ENCODE results near the gene KANK3.
A peak's percentile ranks its signal among the peaks of the same experiment; 100 is the strongest.
"Not testable (repeated sequence)": the region's sequence is repeated elsewhere in the genome, so short reads cannot be mapped to it uniquely, and the experiment has no call there.

Gene KANK3

DNA sequence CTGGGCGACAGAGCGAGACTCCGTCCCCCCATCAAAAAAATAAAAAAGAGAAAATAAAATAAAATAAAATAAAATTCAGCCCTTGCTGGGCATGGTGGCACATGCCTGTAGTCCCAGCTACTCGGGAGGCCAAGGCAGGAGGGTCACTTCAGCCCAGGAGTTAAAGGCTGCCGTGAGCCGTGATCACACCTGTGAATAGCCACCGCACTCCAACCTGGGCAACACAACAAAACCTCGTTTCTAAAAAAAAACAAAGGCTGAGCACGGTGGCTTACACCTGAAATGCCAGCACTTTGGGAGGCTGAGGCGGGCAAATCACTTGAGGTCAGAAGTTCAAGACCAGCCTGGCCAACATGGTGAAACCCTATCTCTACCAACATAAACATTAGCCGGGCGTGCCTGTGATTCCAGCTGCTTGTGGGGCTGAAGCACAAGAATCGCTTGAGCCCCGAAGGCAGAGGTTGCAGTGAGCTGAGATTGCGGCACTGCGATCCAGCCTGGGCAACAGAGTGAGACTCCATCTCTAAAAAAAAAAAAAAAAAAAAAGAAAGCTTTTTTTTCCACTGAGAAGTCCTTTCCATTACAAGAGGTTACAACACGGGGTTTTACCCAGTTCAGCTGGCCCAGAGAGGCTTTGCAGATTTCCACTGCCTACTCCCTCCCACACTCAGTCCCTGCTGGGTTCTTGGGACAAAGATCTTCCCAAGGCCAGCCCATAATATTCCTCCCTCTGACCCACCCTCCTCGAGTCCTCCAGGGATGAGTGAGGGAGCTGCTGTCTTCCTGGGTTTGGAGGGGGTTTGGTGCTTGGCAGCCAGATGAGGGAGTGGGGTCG lies 27.3 kb upstream of the KANK3 start:
- no peak for DNase-seq

GRCh38 chr19:8367327-8368001 lies 24.4 kb upstream of the KANK3 start:
- peak; percentile 98 for DNase-seq

GRCh38 chr19:8366961-8367326 lies 23.9 kb upstream of the KANK3 start:
- DNase-seq: peak; percentile 13

DNA sequence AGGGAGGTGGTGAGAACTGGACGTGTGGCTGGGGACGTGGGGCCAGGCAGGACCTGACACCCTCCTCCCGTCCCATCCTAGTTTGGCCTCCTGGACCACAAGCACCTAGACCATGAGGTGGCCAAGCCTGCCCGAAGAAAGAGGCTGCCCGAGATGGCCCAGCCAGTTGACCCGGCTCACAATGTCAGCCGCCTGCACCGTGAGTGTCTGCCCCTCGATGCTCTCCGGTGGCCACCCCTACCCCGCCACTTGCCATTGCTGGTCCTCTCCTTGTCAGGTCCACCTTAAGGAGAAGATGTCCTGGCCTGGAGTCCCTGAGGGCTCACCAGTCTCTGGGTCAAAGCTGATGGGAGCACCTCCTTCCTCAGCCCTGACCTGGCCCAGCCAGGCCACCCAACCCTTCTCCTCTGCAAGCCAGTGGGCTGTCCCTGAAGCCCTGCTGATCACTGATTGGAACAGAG lies 23.1 kb upstream of the KANK3 start:
- no peak for DNase-seq

DNA sequence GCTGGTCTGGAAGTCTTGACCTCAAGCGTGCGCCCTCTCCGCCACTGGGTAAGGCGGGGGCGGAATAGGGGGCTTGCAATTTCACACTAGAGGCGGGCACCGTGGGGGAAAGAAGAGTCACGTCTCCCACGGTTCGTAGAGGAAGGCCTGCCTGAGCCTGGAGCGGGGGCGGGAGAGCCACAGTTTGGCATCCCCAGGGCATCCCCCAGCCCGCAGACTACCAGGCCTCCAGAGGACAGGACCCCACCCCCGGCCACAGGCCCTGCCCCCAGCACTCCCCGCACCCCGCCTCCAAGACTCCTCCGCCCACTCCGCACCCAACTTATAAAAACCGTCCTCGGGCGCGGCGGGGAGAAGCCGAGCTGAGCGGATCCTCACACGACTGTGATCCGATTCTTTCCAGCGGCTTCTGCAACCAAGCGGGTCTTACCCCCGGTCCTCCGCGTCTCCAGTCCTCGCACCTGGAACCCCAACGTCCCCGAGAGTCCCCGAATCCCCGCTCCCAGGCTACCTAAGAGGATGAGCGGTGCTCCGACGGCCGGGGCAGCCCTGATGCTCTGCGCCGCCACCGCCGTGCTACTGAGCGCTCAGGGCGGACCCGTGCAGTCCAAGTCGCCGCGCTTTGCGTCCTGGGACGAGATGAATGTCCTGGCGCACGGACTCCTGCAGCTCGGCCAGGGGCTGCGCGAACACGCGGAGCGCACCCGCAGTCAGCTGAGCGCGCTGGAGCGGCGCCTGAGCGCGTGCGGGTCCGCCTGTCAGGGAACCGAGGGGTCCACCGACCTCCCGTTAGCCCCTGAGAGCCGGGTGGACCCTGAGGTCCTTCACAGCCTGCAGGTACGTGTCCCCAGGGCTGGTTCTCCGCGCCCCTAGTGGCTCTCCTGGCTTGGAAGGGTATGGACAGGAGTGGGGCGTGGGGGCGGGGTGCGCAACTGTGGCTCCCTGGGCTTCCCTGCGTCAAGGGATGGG lies 21.0 kb upstream of the KANK3 start, which contains the start of gene ANGPTL4:
Gene ANGPTL4, plus strand, starts transcription at position 353 of the 969 bp plus-strand sequence. Its CDS starts 167 bp downstream, at position 520.
- peak; percentile 63 for DNase-seq

DNA sequence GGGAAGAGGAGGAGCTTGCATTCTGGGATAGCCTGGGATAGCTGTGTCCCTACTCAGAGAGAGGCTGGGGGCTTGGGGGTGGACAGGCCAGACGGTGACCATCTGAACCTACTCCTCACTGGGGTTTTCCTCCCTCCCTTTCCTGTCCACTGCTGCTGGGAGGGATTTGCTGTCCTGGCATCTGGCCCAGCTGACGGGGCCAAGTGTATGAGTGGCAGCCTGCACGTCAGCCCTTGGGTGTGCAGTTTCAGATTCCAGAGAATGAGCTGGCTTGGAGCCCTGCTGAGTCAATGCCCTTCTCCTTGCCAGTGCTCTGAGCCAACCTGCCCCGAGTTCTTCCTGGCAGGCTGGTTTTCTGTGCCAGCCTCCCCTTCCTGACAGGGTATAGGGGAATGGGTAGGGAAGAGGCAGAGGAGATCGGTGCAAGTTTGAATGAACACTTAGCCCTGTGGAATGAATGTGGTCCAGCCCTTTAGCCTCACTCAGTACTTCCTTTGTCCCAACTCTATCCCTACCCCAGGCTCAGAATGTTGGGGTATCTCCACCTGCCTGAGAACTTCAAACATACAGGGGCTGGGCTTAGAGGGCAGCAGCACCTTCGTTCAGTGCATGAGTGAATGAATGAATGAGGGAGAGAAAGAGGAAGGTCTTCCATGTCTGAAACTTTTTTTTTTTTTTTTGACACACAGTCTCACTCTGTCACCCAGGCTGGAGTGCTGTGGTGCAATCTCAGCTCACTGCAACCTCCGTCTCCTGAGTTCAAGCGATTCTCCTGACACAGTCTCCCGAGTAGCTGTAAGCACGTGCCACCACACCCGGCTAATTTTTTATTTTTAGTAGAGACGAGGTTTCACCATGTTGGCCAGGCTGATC lies 19.1 kb upstream of the KANK3 start:
- DNase-seq: peak; percentile 95

- DNase-seq: no peak
Observed at GRCh38 chr19:8360196-8360595, 17.1 kb upstream of the KANK3 start.

- no peak for DNase-seq
Observed at GRCh38 chr19:8358948-8359347, 15.9 kb upstream of the KANK3 start.

- no peak for DNase-seq
Observed at GRCh38 chr19:8357007-8357521, 14.0 kb upstream of the KANK3 start.

DNA sequence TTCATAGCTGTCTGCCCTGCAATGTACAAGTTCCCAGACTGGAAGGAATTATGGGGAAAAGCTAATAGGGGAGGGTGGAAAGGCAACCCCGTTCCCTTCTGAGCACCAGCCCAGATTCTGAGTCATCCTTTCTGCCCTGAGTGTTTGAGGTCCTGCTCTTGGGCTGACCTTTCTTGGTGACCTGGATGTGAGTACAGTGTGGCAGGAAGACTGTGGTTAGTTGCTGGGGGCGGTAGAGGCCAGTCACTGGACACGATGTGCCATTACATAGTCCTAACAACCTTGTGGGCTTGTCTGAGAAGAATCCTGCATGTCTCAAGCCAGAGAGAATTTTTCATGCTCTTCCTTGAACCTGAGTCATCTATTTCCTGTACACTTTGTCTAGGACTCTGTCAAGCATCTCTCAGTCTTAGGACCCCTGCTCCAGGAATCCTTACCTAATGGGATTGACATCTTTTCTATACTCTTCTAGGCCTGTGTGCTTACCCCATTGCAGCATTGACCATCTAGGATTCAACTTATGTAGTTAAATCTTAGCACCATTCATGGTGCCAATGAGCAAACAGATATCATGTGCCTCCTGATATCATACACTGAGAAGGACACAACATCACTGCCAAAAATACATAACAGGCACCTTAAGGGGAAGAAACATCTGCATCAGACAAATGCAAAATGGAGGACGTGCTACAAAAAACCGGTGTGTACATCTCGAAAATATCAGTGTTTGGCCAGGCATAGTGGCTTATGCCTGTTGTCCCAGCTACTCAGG lies 12.8 kb upstream of the KANK3 start:
- DNase-seq: peak; percentile 79

DNA sequence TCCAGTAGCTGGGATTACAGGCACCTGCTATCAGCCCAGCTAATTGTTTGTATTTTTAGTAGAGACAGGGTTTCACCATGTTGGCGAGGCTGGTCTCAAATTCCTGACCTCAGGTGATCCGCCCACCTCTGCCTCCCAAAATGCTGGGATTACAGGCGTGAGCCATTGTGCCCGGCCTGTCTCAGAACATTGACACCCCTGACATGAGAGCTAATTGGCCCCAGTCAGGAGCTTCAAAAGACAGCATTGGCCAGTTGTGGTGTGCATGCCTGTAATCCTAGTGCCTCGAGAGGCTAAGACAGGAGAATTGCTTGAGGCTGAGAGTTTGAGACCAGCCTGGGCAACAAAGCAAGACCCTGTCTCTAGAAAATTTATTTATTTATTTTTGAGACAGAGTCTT lies 9.8 kb upstream of the KANK3 start:
- DNase-seq: not testable (repeated sequence)

- DNase-seq: peak; percentile 50
Observed at GRCh38 chr19:8352134-8352827, 9.2 kb upstream of the KANK3 start.

GRCh38 chr19:8349629-8350372 lies 6.7 kb upstream of the KANK3 start:
- DNase-seq: not testable (repeated sequence)

DNA sequence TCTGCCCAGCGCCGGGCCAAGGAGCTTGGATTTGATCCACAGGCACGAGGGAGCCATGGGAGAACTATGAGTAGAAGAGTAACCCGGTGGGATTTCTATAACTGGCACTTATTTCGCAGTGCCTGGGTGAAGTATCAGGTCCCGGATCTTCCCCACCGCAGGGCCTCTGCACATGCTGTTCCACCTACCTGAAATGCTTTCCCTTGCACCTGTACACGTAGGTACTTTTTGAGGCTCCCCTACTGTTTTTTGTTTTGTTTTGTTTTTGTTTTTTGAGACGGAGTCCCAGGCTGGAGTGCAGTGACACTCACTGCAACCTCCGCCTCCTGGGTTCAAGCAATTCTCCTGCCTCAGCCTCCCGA lies 402 bp upstream of the KANK3 start:
- no peak for DNase-seq

DNA sequence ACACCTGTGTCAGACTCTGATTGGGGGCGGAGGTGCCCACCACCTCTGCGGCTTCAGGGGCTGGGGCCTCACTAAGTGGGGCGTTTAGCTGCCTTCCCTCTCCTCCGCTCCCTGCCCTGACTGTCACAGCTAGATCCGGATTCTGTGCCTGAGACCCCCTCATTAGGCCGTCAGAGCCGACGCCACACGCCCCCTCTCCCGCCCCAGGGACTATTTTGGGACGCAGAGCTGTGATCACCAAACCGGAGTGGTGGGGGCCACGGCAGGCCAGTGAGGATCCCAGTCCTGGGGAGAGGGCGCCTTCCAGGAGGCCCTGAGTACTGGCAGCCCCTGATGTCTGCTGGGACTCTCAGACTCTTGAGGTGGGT lies 762 bp downstream of the KANK3 start:
- no peak for DNase-seq

GRCh38 chr19:8341504-8341903 lies 1.6 kb downstream of the KANK3 start:
- not testable (repeated sequence) for DNase-seq

GRCh38 chr19:8340341-8341096 lies 2.5 kb downstream of the KANK3 start:
- no peak for DNase-seq

DNA sequence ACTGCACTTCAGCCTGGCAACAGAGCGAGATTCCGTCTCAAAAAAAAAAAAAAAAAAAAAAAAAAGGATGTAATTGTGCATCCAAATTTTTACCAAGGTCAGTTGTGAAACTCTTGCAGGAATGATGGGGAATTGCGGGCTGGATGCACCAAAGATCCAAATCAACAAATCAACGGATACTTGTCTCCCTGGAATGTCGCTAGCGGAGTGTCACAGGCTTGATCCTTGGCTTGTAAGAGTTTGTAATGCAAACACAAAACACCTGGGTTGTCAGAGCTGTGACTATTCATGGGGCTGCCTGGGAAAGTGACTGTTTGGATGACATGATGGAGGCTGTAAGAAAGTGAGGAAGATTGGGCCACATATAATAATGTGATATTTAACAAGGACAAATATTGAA lies 4.2 kb downstream of the KANK3 start:
- no peak for DNase-seq

DNA sequence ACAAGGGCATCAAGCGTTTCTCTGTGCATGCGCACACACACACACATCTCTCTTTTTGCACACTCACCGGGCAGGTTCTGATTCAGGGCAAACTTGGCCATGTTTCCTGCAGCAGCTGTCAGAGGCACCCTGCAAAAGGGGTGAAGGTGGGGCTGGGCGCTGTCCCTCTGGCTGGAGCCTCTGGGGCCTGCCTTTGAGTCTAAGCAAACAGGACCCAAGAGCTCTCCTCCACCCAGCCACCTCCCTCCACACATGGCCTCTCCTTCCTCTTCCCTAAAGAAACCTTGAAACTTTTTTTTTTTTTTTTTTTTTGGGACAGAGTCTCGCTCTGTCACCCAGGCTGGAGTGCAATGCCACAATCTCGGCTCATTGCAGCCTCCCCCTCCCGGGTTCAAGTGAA lies 5.3 kb downstream of the KANK3 start:
- DNase-seq: no peak
